ENCODE data around the gene APLP1. TPM values are rescaled to one million over a fixed set of nuclear protein-coding genes. Genes with fewer than 3 reads are reported as not detected.

APLP1 gene
- total and polyA plus RNA-seq, 2 of the 4 experiments (the other 2 are of a cell fraction): 4.7 to 41.0 TPM

- Histone ChIP-seq H3K4ac (ENCODE audit: low read depth, low read length) (no peak overlapping the region), H3K9ac (ENCODE audit: low read depth, low read length) (no peak overlapping the region), H2AK9ac (replicated peaks; ENCODE audit: low read depth, low read length, poor library complexity) (no peak overlapping the region), H2BK20ac (ENCODE audit: low read depth, low read length) (no peak overlapping the region), H3K9me3 (ENCODE audit: control insufficient read depth, insufficient read depth, low read length) (no peaks in the 10 kb centered on the region), H3K4me1 (ENCODE audit: control insufficient read depth, insufficient read depth, low read length) (peaks cover 8% of the 10 kb centered on the region; the same call in 1 of the 2 replicates), H4K91ac (ENCODE audit: insufficient read depth, low read depth, low read length) (no peak overlapping the region), H4K5ac (ENCODE audit: low read depth, low read length) (no peak overlapping the region), H3K23ac (ENCODE audit: low read depth, low read length) (no peak overlapping the region), H3K4me2 (ENCODE audit: low read depth, low read length) (no peak overlapping the region), H3K56ac (ENCODE audit: extremely low read depth, insufficient read depth, low read length) (no peak overlapping the region), H2AK5ac (ENCODE audit: low read depth, low read length) (no peak overlapping the region), H3K9me1 (ENCODE audit: insufficient read depth, low read length) (no peaks in the 10 kb centered on the region; the same call in 1 of the 2 replicates), H2BK5ac (ENCODE audit: low read depth, low read length, poor library complexity, severe bottlenecking) (no peak overlapping the region), H3K14ac (replicated peaks; ENCODE audit: low read depth, low read length) (no peak overlapping the region), H3K27me3 (ENCODE audit: control insufficient read depth, insufficient read depth, low read length) (no peaks in the 10 kb centered on the region), H3K18ac (ENCODE audit: low read depth, low read length) (no peak overlapping the region), H3K27ac (ENCODE audit: insufficient read depth, low read length) (no peak overlapping the region), H3K36me3 (ENCODE audit: control insufficient read depth, insufficient read depth, low read length) (peaks cover 19% of the 10 kb centered on the region), H2BK15ac (ENCODE audit: low read depth, low read length) (no peak overlapping the region), H3K4me3 (ENCODE audit: insufficient read depth, low read depth, low read length) (no peak overlapping the region), H2AFZ (replicated peaks; ENCODE audit: low read length, poor library complexity) (no peak overlapping the region), H4K8ac (ENCODE audit: low read depth in 2 of 2, low read length in 2 of 2) (no peak overlapping the region), H3K79me1 (ENCODE audit: low read depth in 1 of 2, low read length in 2 of 2) (peaks cover 16 to 35% of the 10 kb centered on the region in 2 experiments; a peak in 3 of 4 replicates), H4K20me1 (ENCODE audit: insufficient read depth, low read length) (no peaks in the 10 kb centered on the region), H2BK120ac (ENCODE audit: low read depth, low read length) (no peak overlapping the region)
- dilution Hi-C loops (cut with HindIII; ENCODE audit: low sequenced_read_pairs, unreplicated experiment) (no loop called here), in situ Hi-C loops (cut with MboI; ENCODE audit: low sequenced_read_pairs) (no loop called here), intact Hi-C loops (cut with micrococcal nuclease) (no loop called here)
- DNase-seq: no peak
- ChIA-PET POLR2A (ENCODE audit: unreplicated experiment) (no interaction called here), CTCF (no interaction called here)
- WGBS, 2 experiments (ENCODE audit: extremely low coverage in 2 of 2, insufficient read length in 1 of 2): 100% methylated on average over 2 of the region's 21 CpGs; no CpG with 5 or more reads in 1 of the 2 experiments
- no peak for TF ChIP-seq CHD1 (IDR thresholded peaks at IDR 0.05; ENCODE audit: low read depth, low read length)
- TF ChIP-seq ELK1 (IDR thresholded peaks at IDR 0.05; ENCODE audit: borderline replicate concordance, low read depth, low read length): no peak
- TF ChIP-seq, protein P1, sequence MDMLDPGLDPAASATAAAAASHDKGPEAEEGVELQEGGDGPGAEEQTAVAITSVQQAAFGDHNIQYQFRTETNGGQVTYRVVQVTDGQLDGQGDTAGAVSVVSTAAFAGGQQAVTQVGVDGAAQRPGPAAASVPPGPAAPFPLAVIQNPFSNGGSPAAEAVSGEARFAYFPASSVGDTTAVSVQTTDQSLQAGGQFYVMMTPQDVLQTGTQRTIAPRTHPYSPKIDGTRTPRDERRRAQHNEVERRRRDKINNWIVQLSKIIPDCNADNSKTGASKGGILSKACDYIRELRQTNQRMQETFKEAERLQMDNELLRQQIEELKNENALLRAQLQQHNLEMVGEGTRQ (IDR thresholded peaks at IDR 0.05; ENCODE audit: low read depth, low read length): no peak
- TF ChIP-seq RFX5 (IDR thresholded peaks at IDR 0.05; ENCODE audit: low read depth, low read length): no peak
- TF ChIP-seq, protein P2, sequence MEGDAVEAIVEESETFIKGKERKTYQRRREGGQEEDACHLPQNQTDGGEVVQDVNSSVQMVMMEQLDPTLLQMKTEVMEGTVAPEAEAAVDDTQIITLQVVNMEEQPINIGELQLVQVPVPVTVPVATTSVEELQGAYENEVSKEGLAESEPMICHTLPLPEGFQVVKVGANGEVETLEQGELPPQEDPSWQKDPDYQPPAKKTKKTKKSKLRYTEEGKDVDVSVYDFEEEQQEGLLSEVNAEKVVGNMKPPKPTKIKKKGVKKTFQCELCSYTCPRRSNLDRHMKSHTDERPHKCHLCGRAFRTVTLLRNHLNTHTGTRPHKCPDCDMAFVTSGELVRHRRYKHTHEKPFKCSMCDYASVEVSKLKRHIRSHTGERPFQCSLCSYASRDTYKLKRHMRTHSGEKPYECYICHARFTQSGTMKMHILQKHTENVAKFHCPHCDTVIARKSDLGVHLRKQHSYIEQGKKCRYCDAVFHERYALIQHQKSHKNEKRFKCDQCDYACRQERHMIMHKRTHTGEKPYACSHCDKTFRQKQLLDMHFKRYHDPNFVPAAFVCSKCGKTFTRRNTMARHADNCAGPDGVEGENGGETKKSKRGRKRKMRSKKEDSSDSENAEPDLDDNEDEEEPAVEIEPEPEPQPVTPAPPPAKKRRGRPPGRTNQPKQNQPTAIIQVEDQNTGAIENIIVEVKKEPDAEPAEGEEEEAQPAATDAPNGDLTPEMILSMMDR (conservative IDR thresholded peaks at IDR 0.05; ENCODE audit: low read depth, low read length): no peak
- TF ChIP-seq MAFK (IDR thresholded peaks at IDR 0.05; ENCODE audit: low read depth, low read length): no peak
- TF ChIP-seq CEBPB (IDR thresholded peaks at IDR 0.05; ENCODE audit: low read depth, low read length): no peak
- TF ChIP-seq MXI1 (IDR thresholded peaks at IDR 0.05; ENCODE audit: borderline replicate concordance, low read depth, low read length): no peak
- TF ChIP-seq RCOR1 (IDR thresholded peaks at IDR 0.05; ENCODE audit: insufficient replicate concordance, low read length): no peak
- TF ChIP-seq RAD21 (IDR thresholded peaks at IDR 0.05; ENCODE audit: low read length): no peak
- no peak for TF ChIP-seq BHLHE40 (IDR thresholded peaks at IDR 0.05; ENCODE audit: low read depth, low read length)
- TF ChIP-seq NFE2L2 (IDR thresholded peaks at IDR 0.05; ENCODE audit: low read depth, low read length): no peak
- no peak for TF ChIP-seq FOS (IDR thresholded peaks at IDR 0.05; ENCODE audit: low read depth, low read length)
- TF ChIP-seq MAZ (IDR thresholded peaks at IDR 0.05; ENCODE audit: borderline replicate concordance, low read depth, low read length): no peak
- no peak for TF ChIP-seq POLR2A (IDR thresholded peaks at IDR 0.05; ENCODE audit: low read depth, low read length)
- TF ChIP-seq SMC3 (IDR thresholded peaks at IDR 0.05; ENCODE audit: low read depth, low read length): no peak
- no peak for ATAC-seq (ENCODE audit: low read depth)
- no TSS peak for BruUV-seq (replicated peaks)
These were observed 27.7 kb downstream of the APLP1 start for GRCh38 chr19:35895911-35896642.

Data from IMR-90 (cell line).